Measurements from ENCODE around the gene EEFSEC. TPM values are rescaled to one million over a fixed set of nuclear protein-coding genes. Genes with fewer than 3 reads are reported as not detected.

Gene EEFSEC
- total and polyA plus RNA-seq, 2 experiments from 2014 or later, result 10.1 to 16.2 TPM

GRCh38 chr3:128178782-128179483 is 25.7 kb downstream of the EEFSEC start:
- H2AFZ ChIP-seq, result no peak overlapping the region
- peaks cover 18% of the 10 kb centered on the region for H3K79me2 ChIP-seq (replicated peaks; ENCODE audit: insufficient read depth)
- H3K4me3 Mint-ChIP-seq, result peak overlapping the region; percentile 21; the same call in 1 of the 3 replicates
- no peak for ATAC-seq
- H3K36me3 Mint-ChIP-seq (ENCODE audit: low read depth), result no peaks in the 10 kb centered on the region
- H3K9me2 ChIP-seq (ENCODE audit: insufficient read depth), result no peaks in the 10 kb centered on the region
- H4K20me1 ChIP-seq (replicated peaks; ENCODE audit: insufficient read depth), result no peaks in the 10 kb centered on the region
- peak overlapping the region; percentile 65 for H3K4me2 ChIP-seq
- no peaks in the 10 kb centered on the region for H3K9me3 Mint-ChIP-seq
- DNase-seq (ENCODE audit: low spot score), result no peak
- H3K4me3 ChIP-seq, result peak overlapping the region; percentile 7; the same call in 1 of the 2 replicates
- H3K27ac ChIP-seq (ENCODE audit: low read depth), result 0 out of 2 replicates have a peak overlapping the region, but pooled peaks have one; percentile 18
- no peaks in the 10 kb centered on the region for H3F3A ChIP-seq (replicated peaks; ENCODE audit: low read depth)
- H3K27me3 Mint-ChIP-seq (ENCODE audit: insufficient read depth, low read depth, poor library complexity), result peaks cover 1% of the 10 kb centered on the region
- TF ChIP-seq ZNF114 (CRISPR knock-in tag; IDR thresholded peaks at IDR 0.05) (no peak), EZH2 (IDR thresholded peaks at IDR 0.05; ENCODE audit: low read depth, unreplicated experiment) (no peak), REST (IDR thresholded peaks at IDR 0.05; ENCODE audit: unreplicated experiment) (no peak)
- H3K27me3 ChIP-seq (ENCODE audit: insufficient read depth), result no peaks in the 10 kb centered on the region
- peak overlapping the region; percentile 58 for H3K27ac Mint-ChIP-seq
- peaks cover 53% of the 10 kb centered on the region for H3K4me1 Mint-ChIP-seq
- H3K4me1 ChIP-seq (ENCODE audit: insufficient read depth), result peaks cover 58% of the 10 kb centered on the region
- H3K36me3 ChIP-seq (ENCODE audit: insufficient read depth), result no peaks in the 10 kb centered on the region

GRCh38 chr3:128179484-128179819 is 26.2 kb downstream of the EEFSEC start:
- no peak for TF ChIP-seq ETS1 (IDR thresholded peaks at IDR 0.05)
- TF ChIP-seq POLR2AphosphoS5 (IDR thresholded peaks at IDR 0.05; ENCODE audit: low read depth), result no peak
- no peak for TF ChIP-seq STAT1 (IDR thresholded peaks at IDR 0.05; ENCODE audit: unreplicated experiment)
- no peak for TF ChIP-seq ZNF331 (CRISPR knock-in tag; IDR thresholded peaks at IDR 0.05; ENCODE audit: low read depth)
- ATAC-seq, result peak; percentile 64
- H3K4me3 Mint-ChIP-seq, result peak overlapping the region; percentile 21; the same call in 2 of the 3 replicates

More at GRCh38 chr3:128179484-128179819, 26.2 kb downstream of the EEFSEC start:
- Histone ChIP-seq H3K4me2 (peak overlapping the region; percentile 65), H3K27ac (ENCODE audit: low read depth) (0 out of 2 replicates have a peak overlapping the region, but pooled peaks have one; percentile 18), H3K27me3 (ENCODE audit: insufficient read depth) (no peaks in the 10 kb centered on the region), H3K4me3 (peak overlapping the region; percentile 7; the same call in 1 of the 2 replicates), H3K36me3 (ENCODE audit: insufficient read depth) (no peaks in the 10 kb centered on the region), H3K79me2 (replicated peaks; ENCODE audit: insufficient read depth) (peaks cover 19% of the 10 kb centered on the region), H3K4me1 (ENCODE audit: insufficient read depth) (peaks cover 52% of the 10 kb centered on the region), H4K20me1 (replicated peaks; ENCODE audit: insufficient read depth) (no peaks in the 10 kb centered on the region), H3F3A (replicated peaks; ENCODE audit: low read depth) (no peaks in the 10 kb centered on the region), H3K9me2 (ENCODE audit: insufficient read depth) (no peaks in the 10 kb centered on the region), H2AFZ (no peak overlapping the region)
- no peaks in the 10 kb centered on the region for H3K36me3 Mint-ChIP-seq (ENCODE audit: low read depth)
- no peaks in the 10 kb centered on the region for H3K27me3 Mint-ChIP-seq (ENCODE audit: insufficient read depth, low read depth, poor library complexity)
- H3K27ac Mint-ChIP-seq, result peak overlapping the region; percentile 58
- H3K4me1 Mint-ChIP-seq, result peaks cover 48% of the 10 kb centered on the region
- no peaks in the 10 kb centered on the region for H3K9me3 Mint-ChIP-seq
- peak; percentile 42 for DNase-seq (ENCODE audit: low spot score)
